K562 (cell line): Measurements from ENCODE around the gene SSR4. TPM values are rescaled to one million over a fixed set of nuclear protein-coding genes. Genes with fewer than 3 reads are reported as not detected.
A peak's percentile ranks its signal among the peaks of the same experiment; 100 is the strongest.

ENCODE experiments used
- ARNT ChIP-seq, 2 experiments: fragments of 450-650 bp; IDR thresholded peaks; 2 replicates each; pipeline ENCODE4 v1.6.1; 2016; ENCODE audit warnings: mild to moderate bottlenecking in 1 of 2
- CBFA2T2 ChIP-seq: fragments of 450-650 bp; conservative IDR thresholded peaks from 2 replicates; pipeline ENCODE4 v1.6.1; 2017; ENCODE audit warnings: mild to moderate bottlenecking
- CBFA2T3 ChIP-seq: fragments of 450-650 bp; IDR thresholded peaks from 2 replicates; pipeline ENCODE4 v1.6.1; 2017
- E2F3 ChIP-seq: fragments of 250-450 bp; sonication (Bioruptor Pico); IDR thresholded peaks from 2 replicates; pipeline ENCODE4 v1.4.0; 2020; ENCODE audit warnings: mild to moderate bottlenecking
- E2F6 ChIP-seq, 2 experiments: IDR thresholded peaks; 2 replicates each; pipeline ENCODE4 v1.6.1; 2011; ENCODE audit warnings: borderline replicate concordance in 1 of 2, control low read depth in 1 of 2, low read depth in 1 of 2, low read length in 1 of 2, mild to moderate bottlenecking in 1 of 2, mixed read lengths in 1 of 2, moderate library complexity in 1 of 2; ENCODE audit not compliant: insufficient read depth in 1 of 2, insufficient read length in 1 of 2, poor library complexity in 1 of 2, severe bottlenecking in 1 of 2; ENCODE audit errors: extremely low read depth in 1 of 2
- EP300 ChIP-seq: IDR thresholded peaks from 2 replicates; pipeline ENCODE4 v1.6.1; 2012; ENCODE audit warnings: low read length, improper control_type of control experiment
- HDAC1 ChIP-seq, 2 experiments: fragments of 450-650 bp; IDR thresholded peaks; 2 replicates each; pipeline ENCODE4 v1.6.1; 2016 to 2017; ENCODE audit warnings: inconsistent platforms in 1 of 2, mild to moderate bottlenecking in 1 of 2, moderate library complexity in 1 of 2
- LCOR ChIP-seq: sonication (generic); formaldehyde crosslinking; IDR thresholded peaks from 2 replicates; pipeline ENCODE4 v1.8.0; 2022; ENCODE audit warnings: mild to moderate bottlenecking, missing genetic modification reagents
- MAFK ChIP-seq: IDR thresholded peaks from 2 replicates; pipeline ENCODE4 v1.6.1; 2011; ENCODE audit warnings: low read length, improper control_type of control experiment
- MBD2 ChIP-seq: sonication (generic); IDR thresholded peaks from 2 replicates; pipeline ENCODE4 v1.6.1; 2016; ENCODE audit warnings: low read depth, borderline replicate concordance
- POLR2A ChIP-seq: fragments of 450-650 bp; conservative IDR thresholded peaks from 2 replicates; pipeline ENCODE4 v1.6.1; 2016
- SAFB2 ChIP-seq: fragments of 200-400 bp; formaldehyde crosslinking; IDR thresholded peaks from 2 replicates; pipeline ENCODE4 v1.6.1; 2018; ENCODE audit warnings: borderline replicate concordance, low read length, low read depth, moderate library complexity; ENCODE audit not compliant: severe bottlenecking
- SREBF1 ChIP-seq: fragments of 150-350 bp; IDR thresholded peaks from 2 replicates; pipeline ENCODE4 v1.6.1; 2014; ENCODE audit warnings: antibody characterized with exemption, low read depth, low read length, borderline replicate concordance
- ZKSCAN1 ChIP-seq: fragments of 150-350 bp; IDR thresholded peaks from 2 replicates; pipeline ENCODE4 v1.6.1; 2016; ENCODE audit warnings: low read depth, low read length
- ZNF232 ChIP-seq: sonication (generic); formaldehyde crosslinking; IDR thresholded peaks from 2 replicates; pipeline ENCODE4 v1.8.0; 2022; ENCODE audit warnings: mild to moderate bottlenecking, missing genetic modification reagents
- ZNF444 ChIP-seq: fragments of 250-450 bp; sonication (Bioruptor Pico); IDR thresholded peaks from 2 replicates; pipeline ENCODE4 v1.4.0; 2020; ENCODE audit warnings: mild to moderate bottlenecking, moderate library complexity
- polyA plus RNA-seq, 8 experiments: library from polyadenylated mRNA; depleted of rRNA in 4 of 8; stranded (reverse) in 5 of 8; unstranded in 3 of 8; fragments of >200 nt; fragmentation: Nextera tagmentation in 2 of 8; fragmentation: Illumina TruSeq in 1 of 8; extraction: Ambion mirVana in 2 of 8; extraction: Trizol in 1 of 8; gene quantifications; 2 replicates each; pipeline versions ENCODE4 v1.2.1 to v1.2.3, GENCODE V29; 2011 to 2014; ENCODE audit warnings: inconsistent platforms in 1 of 8, missing spikeins in 1 of 8
- total RNA-seq, 7 experiments: library from RNA; depleted of rRNA in 6 of 7; stranded (reverse); fragments of >200 nt in 6 of 7; fragmentation: Illumina TruSeq in 2 of 7; extraction: Trizol in 2 of 7; gene quantifications; 2 replicates each; pipeline versions ENCODE4 v1.2.1 to v1.2.3, GENCODE V29; 2011 to 2021; ENCODE audit warnings: low replicate concordance in 1 of 7
- TF ChIP-seq, protein P1 (sequence below), 2 experiments: fragments of 150-350 bp in 1 of 2; IDR thresholded peaks; 2 replicates each; pipeline ENCODE4 v1.6.1; 2012 to 2016; ENCODE audit warnings: low read depth in 2 of 2, low read length in 2 of 2, mild to moderate bottlenecking in 1 of 2, moderate library complexity in 1 of 2
- TF ChIP-seq, protein P2 (sequence below): fragments of 450-650 bp; IDR thresholded peaks from 2 replicates; pipeline ENCODE4 v1.6.1; 2017; ENCODE audit warnings: antibody characterized with exemption
- TF ChIP-seq, protein P3 (sequence below): IDR thresholded peaks from 2 replicates; pipeline ENCODE4 v1.6.1; 2016; ENCODE audit warnings: missing genetic modification characterization, missing compliant biosample characterization

SSR4 gene
- total and polyA plus RNA-seq, 9 of the 15 experiments (the other 6 are each of a cell fraction or from before 2014, with no cell fraction given): 146 to 492 (median 272) TPM

- TF ChIP-seq, protein P1, sequence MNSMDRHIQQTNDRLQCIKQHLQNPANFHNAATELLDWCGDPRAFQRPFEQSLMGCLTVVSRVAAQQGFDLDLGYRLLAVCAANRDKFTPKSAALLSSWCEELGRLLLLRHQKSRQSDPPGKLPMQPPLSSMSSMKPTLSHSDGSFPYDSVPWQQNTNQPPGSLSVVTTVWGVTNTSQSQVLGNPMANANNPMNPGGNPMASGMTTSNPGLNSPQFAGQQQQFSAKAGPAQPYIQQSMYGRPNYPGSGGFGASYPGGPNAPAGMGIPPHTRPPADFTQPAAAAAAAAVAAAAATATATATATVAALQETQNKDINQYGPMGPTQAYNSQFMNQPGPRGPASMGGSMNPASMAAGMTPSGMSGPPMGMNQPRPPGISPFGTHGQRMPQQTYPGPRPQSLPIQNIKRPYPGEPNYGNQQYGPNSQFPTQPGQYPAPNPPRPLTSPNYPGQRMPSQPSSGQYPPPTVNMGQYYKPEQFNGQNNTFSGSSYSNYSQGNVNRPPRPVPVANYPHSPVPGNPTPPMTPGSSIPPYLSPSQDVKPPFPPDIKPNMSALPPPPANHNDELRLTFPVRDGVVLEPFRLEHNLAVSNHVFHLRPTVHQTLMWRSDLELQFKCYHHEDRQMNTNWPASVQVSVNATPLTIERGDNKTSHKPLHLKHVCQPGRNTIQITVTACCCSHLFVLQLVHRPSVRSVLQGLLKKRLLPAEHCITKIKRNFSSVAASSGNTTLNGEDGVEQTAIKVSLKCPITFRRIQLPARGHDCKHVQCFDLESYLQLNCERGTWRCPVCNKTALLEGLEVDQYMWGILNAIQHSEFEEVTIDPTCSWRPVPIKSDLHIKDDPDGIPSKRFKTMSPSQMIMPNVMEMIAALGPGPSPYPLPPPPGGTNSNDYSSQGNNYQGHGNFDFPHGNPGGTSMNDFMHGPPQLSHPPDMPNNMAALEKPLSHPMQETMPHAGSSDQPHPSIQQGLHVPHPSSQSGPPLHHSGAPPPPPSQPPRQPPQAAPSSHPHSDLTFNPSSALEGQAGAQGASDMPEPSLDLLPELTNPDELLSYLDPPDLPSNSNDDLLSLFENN (IDR thresholded peaks at IDR 0.05; ENCODE audit: low read depth in 2 of 2, low read length in 2 of 2): peak in 1 of 2 experiments; percentile 80; a peak in 2 of 4 replicates
- no peak for TF ChIP-seq SAFB2
- no peak; a peak in 1 of 4 replicates for TF ChIP-seq ARNT (IDR thresholded peaks at IDR 0.05)
- TF ChIP-seq CBFA2T3: peak; percentile 94
- TF ChIP-seq ZNF232 (CRISPR knock-in tag): no peak
- no peak for TF ChIP-seq ZNF444 (CRISPR knock-in tag)
- peak; percentile 49; the same call in 1 of the 2 replicates for TF ChIP-seq E2F3 (CRISPR knock-in tag)
- TF ChIP-seq HDAC1 (IDR thresholded peaks at IDR 0.05): peak in 1 of 2 experiments; percentile 68; a peak in 1 of 4 replicates
- TF ChIP-seq SREBF1: no peak
- TF ChIP-seq E2F6 (IDR thresholded peaks at IDR 0.05; ENCODE audit: borderline replicate concordance in 1 of 2, extremely low read depth in 1 of 2, insufficient read depth in 1 of 2, insufficient read length in 1 of 2, low read depth in 1 of 2, low read length in 1 of 2, poor library complexity in 1 of 2, severe bottlenecking in 1 of 2): peak; percentile 51 to 62
- TF ChIP-seq POLR2A: 0 out of 2 replicates have a peak, but pooled peaks have one; percentile 74
- TF ChIP-seq EP300: peak; percentile 82
- TF ChIP-seq LCOR: no peak
- no peak for TF ChIP-seq MAFK
- TF ChIP-seq CBFA2T2: peak; percentile 88
- peak; percentile 75 for TF ChIP-seq MBD2
- TF ChIP-seq, protein P2, sequence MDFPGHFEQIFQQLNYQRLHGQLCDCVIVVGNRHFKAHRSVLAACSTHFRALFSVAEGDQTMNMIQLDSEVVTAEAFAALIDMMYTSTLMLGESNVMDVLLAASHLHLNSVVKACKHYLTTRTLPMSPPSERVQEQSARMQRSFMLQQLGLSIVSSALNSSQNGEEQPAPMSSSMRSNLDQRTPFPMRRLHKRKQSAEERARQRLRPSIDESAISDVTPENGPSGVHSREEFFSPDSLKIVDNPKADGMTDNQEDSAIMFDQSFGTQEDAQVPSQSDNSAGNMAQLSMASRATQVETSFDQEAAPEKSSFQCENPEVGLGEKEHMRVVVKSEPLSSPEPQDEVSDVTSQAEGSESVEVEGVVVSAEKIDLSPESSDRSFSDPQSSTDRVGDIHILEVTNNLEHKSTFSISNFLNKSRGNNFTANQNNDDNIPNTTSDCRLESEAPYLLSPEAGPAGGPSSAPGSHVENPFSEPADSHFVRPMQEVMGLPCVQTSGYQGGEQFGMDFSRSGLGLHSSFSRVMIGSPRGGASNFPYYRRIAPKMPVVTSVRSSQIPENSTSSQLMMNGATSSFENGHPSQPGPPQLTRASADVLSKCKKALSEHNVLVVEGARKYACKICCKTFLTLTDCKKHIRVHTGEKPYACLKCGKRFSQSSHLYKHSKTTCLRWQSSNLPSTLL: no peak
- TF ChIP-seq, protein P3, sequence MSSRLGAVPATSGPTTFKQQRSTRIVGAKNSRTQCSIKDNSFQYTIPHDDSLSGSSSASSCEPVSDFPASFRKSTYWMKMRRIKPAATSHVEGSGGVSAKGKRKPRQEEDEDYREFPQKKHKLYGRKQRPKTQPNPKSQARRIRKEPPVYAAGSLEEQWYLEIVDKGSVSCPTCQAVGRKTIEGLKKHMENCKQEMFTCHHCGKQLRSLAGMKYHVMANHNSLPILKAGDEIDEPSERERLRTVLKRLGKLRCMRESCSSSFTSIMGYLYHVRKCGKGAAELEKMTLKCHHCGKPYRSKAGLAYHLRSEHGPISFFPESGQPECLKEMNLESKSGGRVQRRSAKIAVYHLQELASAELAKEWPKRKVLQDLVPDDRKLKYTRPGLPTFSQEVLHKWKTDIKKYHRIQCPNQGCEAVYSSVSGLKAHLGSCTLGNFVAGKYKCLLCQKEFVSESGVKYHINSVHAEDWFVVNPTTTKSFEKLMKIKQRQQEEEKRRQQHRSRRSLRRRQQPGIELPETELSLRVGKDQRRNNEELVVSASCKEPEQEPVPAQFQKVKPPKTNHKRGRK (tag): no peak
- TF ChIP-seq ZKSCAN1: no peak
These were observed 29.1 kb upstream of the SSR4 start (continued) for GRCh38 chrX:153765138-153766079.
